Stimulated activated CD8-positive, alpha-beta memory T cell treated with anti-CD3 and anti-CD28 coated beads, Interleukin-7, amount 100 ng/mL, for 4 hours (primary cell): ENCODE data around the gene SYPL1.

ENCODE experiments used
- DNase-seq, 2 donors: peaks; one replicate each; pipeline ENCODE4 v3.0.0-alpha.2; 2020; ENCODE audit warnings: low read depth in 2 of 2

The SYPL1 gene

GRCh38 chr7:106122713-106123112, 10.6 kb upstream of the SYPL1 start:
- DNase-seq = no peak

DNA sequence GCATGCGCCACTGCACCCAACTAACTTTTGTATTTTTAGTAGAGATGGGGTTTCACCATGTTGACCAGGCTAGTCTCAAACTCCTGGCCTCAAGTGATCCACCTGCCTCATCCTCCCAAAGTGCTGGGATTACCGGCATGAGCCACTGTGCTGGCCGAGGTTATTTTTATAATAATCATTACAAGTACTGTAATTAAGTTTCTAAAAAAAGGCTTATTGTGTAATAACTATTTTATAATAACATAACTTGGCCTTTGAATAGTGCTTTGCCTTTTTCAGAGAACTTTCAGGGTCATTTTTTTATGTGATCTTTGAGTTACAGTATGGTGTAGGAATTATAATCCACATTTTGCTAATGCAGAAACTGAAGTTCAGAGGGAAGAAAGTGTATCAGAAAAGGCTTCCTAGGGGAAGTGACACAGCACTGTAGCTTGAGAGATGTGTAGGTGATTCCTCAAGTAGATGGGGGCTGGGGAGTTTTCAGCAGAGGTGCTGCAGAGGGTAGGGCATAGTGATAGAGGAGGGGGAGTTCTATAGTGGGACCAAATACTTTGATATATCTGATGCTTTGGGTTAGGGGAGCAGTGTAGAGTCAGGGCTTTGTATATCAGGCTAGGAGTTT, 9.2 kb upstream of the SYPL1 start:
- no peak for DNase-seq

- no peak for DNase-seq
Observed at GRCh38 chr7:106120500-106120899, 8.4 kb upstream of the SYPL1 start.

DNA sequence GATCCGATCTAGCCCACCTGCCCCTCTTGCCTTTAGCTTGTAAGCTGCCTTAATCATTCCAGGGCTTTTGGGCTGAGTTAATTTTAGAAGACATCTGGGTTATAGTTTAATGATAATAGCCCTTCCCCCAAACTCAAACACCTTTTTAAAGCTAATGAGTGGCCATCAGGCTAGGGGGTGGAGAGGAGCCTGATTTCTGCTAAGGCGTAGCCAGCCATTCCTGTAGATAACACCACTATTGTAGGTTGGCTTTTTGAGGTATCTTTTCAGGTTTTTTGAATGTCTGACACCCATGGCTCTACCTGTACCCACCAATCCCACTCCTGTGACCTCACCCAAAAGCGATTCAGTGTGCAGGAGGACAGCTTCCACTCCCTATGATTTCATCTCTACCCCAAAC, 7.6 kb upstream of the SYPL1 start:
- no peak for DNase-seq

DNA sequence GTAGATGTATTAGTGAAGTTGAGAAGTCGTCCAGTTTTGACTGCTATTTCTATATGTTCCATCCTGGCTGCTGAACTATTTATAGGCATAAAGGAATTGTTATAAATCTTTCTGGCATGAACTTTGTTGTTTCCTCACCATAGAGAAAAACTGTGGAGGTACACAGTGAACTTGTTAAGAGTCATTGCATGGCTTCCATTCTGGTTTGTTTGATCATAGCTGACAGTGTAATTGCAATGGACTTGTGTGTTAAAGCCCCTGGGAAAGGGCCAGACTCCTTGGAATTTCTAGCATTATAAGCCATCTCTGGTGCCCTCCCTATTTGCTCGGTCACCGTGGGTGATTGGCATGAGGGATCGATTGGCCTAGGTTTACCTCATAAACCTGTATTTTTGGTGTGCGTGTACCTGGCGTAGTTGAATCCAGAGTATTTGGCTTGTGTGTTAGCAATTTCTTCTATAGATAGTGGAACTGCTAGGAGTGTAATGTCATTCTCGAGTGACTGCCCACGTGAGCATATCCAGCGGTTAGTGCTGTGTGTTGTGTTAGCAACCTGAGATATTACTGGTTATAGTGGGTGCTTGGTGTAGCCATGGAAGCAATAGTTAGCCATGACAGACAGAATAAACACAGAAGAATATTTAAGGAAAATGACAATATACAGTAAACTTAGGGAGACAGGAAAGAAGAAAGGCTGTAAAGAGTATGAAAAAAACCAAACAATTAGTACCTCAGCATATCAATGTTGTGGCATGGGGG, 5.9 kb upstream of the SYPL1 start:
- DNase-seq = no peak

- DNase-seq = no peak
Observed at GRCh38 chr7:106116161-106116704, 4.1 kb upstream of the SYPL1 start.

- DNase-seq = no peak
Observed at GRCh38 chr7:106114716-106115383, 2.7 kb upstream of the SYPL1 start.

DNA sequence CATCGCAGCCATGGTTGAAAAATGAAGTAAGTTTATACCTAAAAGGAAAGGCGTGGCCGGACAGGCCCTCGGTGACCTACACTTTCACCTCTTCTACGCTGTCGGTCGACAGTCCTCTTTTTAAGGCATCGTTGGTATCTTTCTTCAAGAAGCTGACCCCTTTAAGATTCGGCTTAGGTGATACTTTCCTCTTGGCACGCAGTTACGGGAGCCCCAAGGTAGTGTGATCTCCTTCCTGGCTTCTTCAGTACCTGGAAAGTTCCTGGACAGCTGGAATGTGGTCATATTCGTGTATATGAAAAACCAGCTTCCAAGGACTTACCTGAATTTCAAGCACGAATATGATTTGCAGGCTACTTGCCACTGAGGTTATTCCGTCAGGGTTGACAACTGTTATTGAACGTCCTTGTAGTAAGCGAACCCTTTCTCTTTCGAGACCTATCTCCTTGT, 885 bp upstream of the SYPL1 start:
- no peak for DNase-seq

GRCh38 chr7:106111655-106112117, 426 bp downstream of the SYPL1 start:
- peak in 1 of 2 donors; percentile 38 for DNase-seq

- no peak for DNase-seq
Observed at GRCh38 chr7:106110885-106111654, 1.0 kb downstream of the SYPL1 start.

GRCh38 chr7:106110238-106110560, 1.9 kb downstream of the SYPL1 start:
- DNase-seq = no peak

DNA sequence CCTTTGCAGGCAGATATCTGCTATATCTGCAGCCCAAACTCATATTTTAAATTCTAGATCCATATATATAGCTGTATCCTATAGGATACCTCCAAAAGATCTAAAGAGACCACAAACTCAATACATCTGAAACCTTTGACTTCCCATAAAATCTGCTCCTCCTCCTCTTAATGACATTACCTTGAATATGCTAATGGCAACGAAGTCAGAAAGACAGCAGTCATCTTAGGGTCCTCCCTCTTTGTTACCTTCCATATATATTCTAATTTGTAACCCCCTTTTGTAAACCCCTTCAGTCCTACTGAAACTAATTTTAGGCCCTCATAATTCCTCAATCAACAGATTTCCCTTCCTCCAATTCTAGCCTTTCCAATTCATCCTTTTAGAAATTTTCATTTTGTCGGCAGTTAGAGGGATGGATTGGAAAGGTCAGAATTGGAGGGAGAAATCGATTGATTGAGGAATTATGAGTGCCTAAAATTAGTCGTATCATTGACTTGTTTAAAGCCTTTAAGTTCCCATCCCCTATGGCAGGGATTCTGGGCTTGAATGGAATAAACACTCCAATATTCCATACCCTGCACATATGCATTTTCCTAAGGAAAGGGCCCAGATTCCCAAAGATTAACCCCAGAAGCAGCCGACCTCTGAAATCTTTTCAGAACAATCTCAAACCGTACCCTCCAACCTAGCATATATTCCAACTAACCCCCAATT, 2.4 kb downstream of the SYPL1 start:
- DNase-seq = no peak

DNA sequence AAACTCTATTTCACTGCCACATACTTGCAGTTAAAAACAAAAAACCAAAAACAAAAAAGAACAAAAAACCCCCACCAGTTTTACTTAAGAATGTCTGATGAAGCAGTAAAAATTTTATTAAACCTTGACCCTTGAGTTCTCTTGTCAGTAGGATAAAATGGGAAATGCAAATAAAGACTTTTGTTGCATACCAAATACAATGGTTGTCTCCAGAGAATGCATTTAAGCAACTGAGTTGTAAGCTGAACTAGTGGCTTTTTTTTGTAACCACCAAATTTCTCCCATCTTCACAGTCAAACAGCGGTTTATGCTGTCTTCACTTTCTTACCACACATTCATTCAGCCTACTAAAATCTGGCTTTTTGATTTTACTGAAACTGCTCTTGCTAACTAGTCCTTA, 3.1 kb downstream of the SYPL1 start:
- DNase-seq = no peak

GRCh38 chr7:106104721-106105260, 7.3 kb downstream of the SYPL1 start:
- DNase-seq = no peak

- no peak for DNase-seq
Observed at GRCh38 chr7:106102387-106102966, 9.6 kb downstream of the SYPL1 start.

DNA sequence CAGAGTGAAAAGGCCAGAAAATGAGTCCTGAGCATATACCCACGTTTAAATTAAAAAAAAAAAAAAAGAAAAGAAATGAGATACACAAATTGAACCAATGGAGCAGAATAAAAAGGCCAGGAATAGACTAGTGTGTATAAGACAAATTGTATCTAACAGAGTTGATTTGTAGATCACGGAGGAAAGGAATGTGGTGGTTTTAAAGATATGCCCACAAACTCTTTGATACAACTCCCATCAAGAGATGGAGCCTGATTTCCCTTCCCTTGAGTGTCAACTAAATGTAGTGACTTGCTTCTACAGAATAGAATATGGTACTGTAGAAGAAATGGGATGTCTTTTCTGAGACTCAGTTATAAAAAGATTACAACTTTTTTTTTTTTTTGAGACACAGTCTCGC, 10.4 kb downstream of the SYPL1 start:
- no peak for DNase-seq

GRCh38 chr7:106100863-106101629, 11.1 kb downstream of the SYPL1 start:
- no peak for DNase-seq

DNA sequence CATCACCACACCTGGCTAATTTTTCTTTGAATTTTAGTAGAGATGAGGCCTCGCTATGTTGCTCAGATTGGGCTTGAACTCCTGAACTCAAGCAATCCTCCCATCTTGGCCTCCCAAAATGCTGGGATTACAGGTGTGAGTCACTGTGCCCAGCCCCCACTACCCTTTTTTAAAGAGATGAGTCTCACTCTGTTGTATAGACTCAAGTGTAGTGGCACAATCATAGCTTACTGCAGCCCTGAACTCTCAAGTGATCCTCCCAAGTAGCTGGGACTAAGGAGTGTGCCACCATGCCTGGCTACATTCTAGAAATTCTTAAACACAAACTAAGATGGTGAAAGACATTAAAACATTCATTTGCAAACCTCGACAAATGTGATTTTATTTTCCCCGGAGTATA, 12.6 kb downstream of the SYPL1 start:
- DNase-seq = no peak

DNA sequence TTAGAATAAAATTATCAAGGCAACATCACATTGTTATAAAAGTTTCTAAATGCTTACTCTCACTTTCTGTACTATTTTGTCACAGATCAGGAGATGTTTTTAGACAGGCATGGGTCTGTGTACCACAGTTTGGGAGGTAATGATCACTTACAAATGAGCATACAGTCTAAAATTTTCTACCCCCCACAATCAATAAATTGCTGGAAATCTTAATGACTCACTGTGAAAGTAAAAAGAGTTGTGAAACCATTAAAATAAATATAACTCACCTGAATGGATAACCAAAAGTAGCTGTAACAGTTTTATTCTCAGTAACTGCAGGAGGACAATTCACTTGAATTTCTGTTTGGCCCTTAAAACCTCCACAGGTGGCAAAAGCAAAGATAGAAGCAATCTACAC, 13.2 kb downstream of the SYPL1 start:
- no peak for DNase-seq

GRCh38 chr7:106095634-106096033, 16.5 kb downstream of the SYPL1 start:
- no peak for DNase-seq
